ENCODE measurements around the gene FAM81B.

Gene FAM81B

GRCh38 chr5:95424016-95424415, 32.9 kb downstream of the FAM81B start:
- no peak overlapping the region for H3K4me3 ChIP-seq (ENCODE audit: low read length)
- TF ChIP-seq ZNF274 (IDR thresholded peaks at IDR 0.05; ENCODE audit: low read depth, low read length) = no peak

- H3K4me3 ChIP-seq (ENCODE audit: low read length) = no peak overlapping the region
- no peak for TF ChIP-seq ZNF274 (IDR thresholded peaks at IDR 0.05; ENCODE audit: low read depth, low read length)
These were observed 33.4 kb downstream of the FAM81B start for GRCh38 chr5:95424526-95424925.

- no peak overlapping the region for H3K4me3 ChIP-seq (ENCODE audit: low read length)
- TF ChIP-seq ZNF274 (IDR thresholded peaks at IDR 0.05; ENCODE audit: low read depth, low read length) = no peak
These were observed 35.1 kb downstream of the FAM81B start for GRCh38 chr5:95426227-95426626.

- no peak for TF ChIP-seq ZNF274 (IDR thresholded peaks at IDR 0.05; ENCODE audit: low read depth, low read length)
- no peak overlapping the region for H3K4me3 ChIP-seq (ENCODE audit: low read length)
These were observed 41.6 kb downstream of the FAM81B start for GRCh38 chr5:95432779-95433178.

GRCh38 chr5:95439801-95440493, 48.8 kb downstream of the FAM81B start:
- H3K4me3 ChIP-seq (ENCODE audit: low read length) = no peak overlapping the region

GRCh38 chr5:95440825-95441224, 49.7 kb downstream of the FAM81B start:
- no peak overlapping the region for H3K4me3 ChIP-seq (ENCODE audit: low read length)
- TF ChIP-seq ZNF274 (IDR thresholded peaks at IDR 0.05; ENCODE audit: low read depth, low read length) = no peak

More at GRCh38 chr5:95439801-95440493, 48.8 kb downstream of the FAM81B start:
- no peak for TF ChIP-seq ZNF274 (IDR thresholded peaks at IDR 0.05; ENCODE audit: low read depth, low read length)

- no peak overlapping the region for H3K4me3 ChIP-seq (ENCODE audit: low read length)
- TF ChIP-seq ZNF274 (IDR thresholded peaks at IDR 0.05; ENCODE audit: low read depth, low read length) = no peak
These were observed 50.5 kb downstream of the FAM81B start for GRCh38 chr5:95441636-95442035.

GRCh38 chr5:95445442-95445841, 54.3 kb downstream of the FAM81B start:
- H3K4me3 ChIP-seq (ENCODE audit: low read length) = no peak overlapping the region
- no peak for TF ChIP-seq ZNF274 (IDR thresholded peaks at IDR 0.05; ENCODE audit: low read depth, low read length)

GRCh38 chr5:95445995-95446394, 54.8 kb downstream of the FAM81B start:
- H3K4me3 ChIP-seq (ENCODE audit: low read length) = no peak overlapping the region
- TF ChIP-seq ZNF274 (IDR thresholded peaks at IDR 0.05; ENCODE audit: low read depth, low read length) = no peak

- no peak for TF ChIP-seq ZNF274 (IDR thresholded peaks at IDR 0.05; ENCODE audit: low read depth, low read length)
- H3K4me3 ChIP-seq (ENCODE audit: low read length) = no peak overlapping the region
These were observed 55.5 kb downstream of the FAM81B start for GRCh38 chr5:95446560-95447221.

GRCh38 chr5:95447961-95448360, 56.8 kb downstream of the FAM81B start:
- H3K4me3 ChIP-seq (ENCODE audit: low read length) = no peak overlapping the region
- TF ChIP-seq ZNF274 (IDR thresholded peaks at IDR 0.05; ENCODE audit: low read depth, low read length) = no peak

GRCh38 chr5:95448789-95449188, 57.6 kb downstream of the FAM81B start:
- H3K4me3 ChIP-seq (ENCODE audit: low read length) = no peak overlapping the region
- TF ChIP-seq ZNF274 (IDR thresholded peaks at IDR 0.05; ENCODE audit: low read depth, low read length) = no peak

GRCh38 chr5:95449460-95449859, 58.3 kb downstream of the FAM81B start:
- TF ChIP-seq ZNF274 (IDR thresholded peaks at IDR 0.05; ENCODE audit: low read depth, low read length) = no peak
- H3K4me3 ChIP-seq (ENCODE audit: low read length) = no peak overlapping the region

GRCh38 chr5:95454536-95454935, 63.4 kb downstream of the FAM81B start:
- no peak for TF ChIP-seq ZNF274 (IDR thresholded peaks at IDR 0.05; ENCODE audit: low read depth, low read length)
- H3K4me3 ChIP-seq (ENCODE audit: low read length) = no peak overlapping the region

GRCh38 chr5:95460665-95461064, 69.5 kb downstream of the FAM81B start:
- H3K4me3 ChIP-seq (ENCODE audit: low read length) = no peak overlapping the region
- no peak for TF ChIP-seq ZNF274 (IDR thresholded peaks at IDR 0.05; ENCODE audit: low read depth, low read length)

Data from GM08714 (cell line).